ENCODE data around the gene OBSL1.
A peak's percentile ranks its signal among the peaks of the same experiment; 100 is the strongest.

OBSL1 gene

GRCh38 chr2:219530048-219530963 lies 41.0 kb downstream of the OBSL1 start:
- DNase-seq (ENCODE audit: low read depth): peak; percentile 71

- DNase-seq (ENCODE audit: low read depth): no peak
Observed at GRCh38 chr2:219527472-219527871, 43.9 kb downstream of the OBSL1 start.

- DNase-seq (ENCODE audit: low read depth): no peak
Observed at GRCh38 chr2:219527076-219527394, 44.3 kb downstream of the OBSL1 start.

GRCh38 chr2:219526320-219527075 lies 44.8 kb downstream of the OBSL1 start:
- no peak for DNase-seq (ENCODE audit: low read depth)

- no peak for DNase-seq (ENCODE audit: low read depth)
Observed at GRCh38 chr2:219525533-219526232, 45.7 kb downstream of the OBSL1 start.

- no peak for DNase-seq (ENCODE audit: low read depth)
Observed at GRCh38 chr2:219524817-219525216, 46.5 kb downstream of the OBSL1 start.

- no peak for DNase-seq (ENCODE audit: low read depth)
Observed at GRCh38 chr2:219523031-219523671, 48.2 kb downstream of the OBSL1 start.

GRCh38 chr2:219522111-219523030 lies 49.0 kb downstream of the OBSL1 start:
- DNase-seq (ENCODE audit: low read depth): no peak

GRCh38 chr2:219521066-219521880 lies 50.1 kb downstream of the OBSL1 start:
- no peak for DNase-seq (ENCODE audit: low read depth)

GRCh38 chr2:219520079-219520478 lies 51.3 kb downstream of the OBSL1 start:
- DNase-seq (ENCODE audit: low read depth): no peak

- DNase-seq (ENCODE audit: low read depth): no peak
Observed at GRCh38 chr2:219519526-219519916, 51.8 kb downstream of the OBSL1 start.

- no peak for DNase-seq (ENCODE audit: low read depth)
Observed at GRCh38 chr2:219517954-219518778, 53.2 kb downstream of the OBSL1 start.

- DNase-seq (ENCODE audit: low read depth): no peak
Observed at GRCh38 chr2:219516888-219517287, 54.5 kb downstream of the OBSL1 start.

- DNase-seq (ENCODE audit: low read depth): no peak
Observed at GRCh38 chr2:219515874-219516629, 55.3 kb downstream of the OBSL1 start.

- DNase-seq (ENCODE audit: low read depth): no peak
Observed at GRCh38 chr2:219514836-219515235, 56.5 kb downstream of the OBSL1 start.

- DNase-seq (ENCODE audit: low read depth): no peak
Observed at GRCh38 chr2:219514196-219514761, 57.1 kb downstream of the OBSL1 start, which contains the start of gene ASIC4. Gene ASIC4 (plus strand): TSS chr2:219514482. CDS start chr2:219514725, 243 bp downstream.

GRCh38 chr2:219513787-219514186 lies 57.6 kb downstream of the OBSL1 start:
- DNase-seq (ENCODE audit: low read depth): no peak
